Adrenal gland (tissue), 5 donors: ENCODE results near the gene MS4A3.

Experiments used
- POLR2A ChIP-seq, 2 donors: fragments of 450-650 bp; IDR thresholded peaks; one replicate each; pipeline ENCODE4 v1.6.1; 2017; ENCODE audit warnings: antibody characterized with exemption in 2 of 2, mild to moderate bottlenecking in 2 of 2, moderate library complexity in 1 of 2
- TF ChIP-seq, protein P1 (sequence below), 6 experiments: fragments of 450-650 bp in 4 of 6; fragments of 200-600 bp in 2 of 6; sonication (generic) in 1 of 6; IDR thresholded peaks; 1 replicate in 5 of 6; 2 replicates in 1 of 6; pipeline versions ENCODE4 v1.5.1 to v1.8.0; 2016 to 2021; ENCODE audit warnings: antibody characterized with exemption in 6 of 6, mild to moderate bottlenecking in 2 of 6, moderate library complexity in 1 of 6
- donor health status: DM: no; HTN: no; CAD: no.

DNA sequence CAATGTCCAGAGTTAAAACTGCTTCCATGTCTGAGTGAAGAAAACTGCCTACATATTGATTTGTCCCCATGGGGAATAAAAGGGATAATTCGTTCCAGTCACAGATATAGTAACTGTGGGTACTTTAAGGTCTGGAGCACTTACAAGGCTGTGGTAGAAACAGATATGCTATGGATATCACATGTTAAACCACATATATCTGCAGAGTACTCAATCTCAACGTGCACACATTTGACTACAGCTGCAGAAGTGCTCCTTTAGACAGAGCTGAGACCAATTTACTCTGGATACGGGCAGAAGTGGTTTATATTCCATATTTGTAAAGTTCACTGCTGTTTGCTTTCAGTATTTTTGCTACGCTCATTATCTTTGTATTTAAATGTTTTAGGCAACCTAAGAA, 22.3 kb downstream of the MS4A3 start:
- no peak for TF ChIP-seq POLR2A (IDR thresholded peaks at IDR 0.05)
- TF ChIP-seq, protein P1, sequence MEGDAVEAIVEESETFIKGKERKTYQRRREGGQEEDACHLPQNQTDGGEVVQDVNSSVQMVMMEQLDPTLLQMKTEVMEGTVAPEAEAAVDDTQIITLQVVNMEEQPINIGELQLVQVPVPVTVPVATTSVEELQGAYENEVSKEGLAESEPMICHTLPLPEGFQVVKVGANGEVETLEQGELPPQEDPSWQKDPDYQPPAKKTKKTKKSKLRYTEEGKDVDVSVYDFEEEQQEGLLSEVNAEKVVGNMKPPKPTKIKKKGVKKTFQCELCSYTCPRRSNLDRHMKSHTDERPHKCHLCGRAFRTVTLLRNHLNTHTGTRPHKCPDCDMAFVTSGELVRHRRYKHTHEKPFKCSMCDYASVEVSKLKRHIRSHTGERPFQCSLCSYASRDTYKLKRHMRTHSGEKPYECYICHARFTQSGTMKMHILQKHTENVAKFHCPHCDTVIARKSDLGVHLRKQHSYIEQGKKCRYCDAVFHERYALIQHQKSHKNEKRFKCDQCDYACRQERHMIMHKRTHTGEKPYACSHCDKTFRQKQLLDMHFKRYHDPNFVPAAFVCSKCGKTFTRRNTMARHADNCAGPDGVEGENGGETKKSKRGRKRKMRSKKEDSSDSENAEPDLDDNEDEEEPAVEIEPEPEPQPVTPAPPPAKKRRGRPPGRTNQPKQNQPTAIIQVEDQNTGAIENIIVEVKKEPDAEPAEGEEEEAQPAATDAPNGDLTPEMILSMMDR (IDR thresholded peaks at IDR 0.05) = no peak
